Activated naive CD4-positive, alpha-beta T cell treated with anti-CD3 and anti-CD28 coated beads for 36 hours (primary cell): Measurements from ENCODE around the gene LYSMD4. TPM values are rescaled to one million over a fixed set of nuclear protein-coding genes. Genes with fewer than 3 reads are reported as not detected.
"Not testable (repeated sequence)": the region's sequence is repeated elsewhere in the genome, so short reads cannot be mapped to it uniquely, and the experiment has no call there.

Experiments used
- CTCF ChIA-PET: fragments of 350-600 bp; sonication (Branson Sonifier 250); formaldehyde crosslinking; loops from one replicate; lab custom pipeline; 2021; ENCODE audit warnings: antibody characterized with exemption; lab: Charles Lee
- DNase-seq: peaks from one replicate; pipeline ENCODE4 v3.0.0-alpha.2; 2020
- H3K27ac Mint-ChIP-seq: one replicate; pipeline ENCODE4 v1.8.0; 2021; ENCODE audit warnings: mild to moderate bottlenecking, mixed read lengths
- H3K27me3 Mint-ChIP-seq: one replicate; pipeline ENCODE4 v1.8.0; 2021; ENCODE audit warnings: low read depth, mixed read lengths
- H3K36me3 Mint-ChIP-seq: one replicate; pipeline ENCODE4 v1.8.0; 2021; ENCODE audit warnings: low read depth, mixed read lengths
- H3K4me1 Mint-ChIP-seq: one replicate; pipeline ENCODE4 v1.8.0; 2021; ENCODE audit warnings: low read depth, mixed read lengths
- H3K4me3 Mint-ChIP-seq: one replicate; pipeline ENCODE4 v1.8.0; 2021; ENCODE audit warnings: mild to moderate bottlenecking, moderate library complexity, mixed read lengths
- H3K9me3 Mint-ChIP-seq: one replicate; pipeline ENCODE4 v1.8.0; 2021; ENCODE audit warnings: mixed read lengths
- intact Hi-C: fragments of 100-400 bp; cut with micrococcal nuclease; formaldehyde crosslinking; loops from one replicate; pipeline ENCODE4 v1.15.1; 2023
- total RNA-seq, 2 experiments: library from RNA; stranded (reverse); gene quantifications; one replicate each; pipeline ENCODE4 v1.2.3, GENCODE V29; 2021

The LYSMD4 gene
- total RNA-seq, 2 experiments from 2014 or later = 4.9 TPM

GRCh38 chr15:99744142-99744541, 10.9 kb upstream of the LYSMD4 start:
- intact Hi-C loops = no loop called here
- no peaks in the 10 kb centered on the region for H3K27me3 Mint-ChIP-seq
- no peaks in the 10 kb centered on the region for H3K4me1 Mint-ChIP-seq
- DNase-seq = no peak
- no peak overlapping the region for H3K27ac Mint-ChIP-seq
- H3K9me3 Mint-ChIP-seq = no peaks in the 10 kb centered on the region
- H3K36me3 Mint-ChIP-seq = no peaks in the 10 kb centered on the region
- H3K4me3 Mint-ChIP-seq = no peak overlapping the region
- CTCF ChIA-PET = interaction anchor here (1.0 kb wide), 1 partner anchor 12 kb away, joined by 3 read pairs; no protein-coding TSS in a partner anchor

DNA sequence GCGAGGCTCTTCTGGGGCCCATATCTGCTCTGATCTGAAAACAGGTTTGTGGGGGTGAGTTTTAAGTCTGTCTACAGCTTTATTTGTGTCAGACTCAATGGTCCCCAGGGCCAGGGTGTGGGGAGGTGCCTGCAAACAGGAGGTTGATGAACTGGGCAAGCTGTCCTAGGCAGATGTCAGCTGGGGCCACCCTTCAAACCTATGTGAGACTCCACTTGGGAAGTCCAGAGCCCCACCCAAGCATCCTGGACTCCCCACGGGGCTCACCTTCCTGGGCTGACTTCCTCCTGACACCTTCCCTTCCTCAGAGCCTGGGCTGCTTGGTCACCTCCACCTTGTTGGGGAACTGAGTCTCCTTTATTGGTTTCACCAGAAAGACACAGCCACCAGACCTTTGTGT, 8.6 kb upstream of the LYSMD4 start:
- Mint-ChIP-seq H3K9me3 (no peaks in the 10 kb centered on the region), H3K4me1 (peaks cover 3% of the 10 kb centered on the region), H3K36me3 (no peaks in the 10 kb centered on the region), H3K27me3 (no peaks in the 10 kb centered on the region), H3K4me3 (no peak overlapping the region), H3K27ac (no peak overlapping the region)
- CTCF ChIA-PET = no interaction called here
- no peak for DNase-seq
- intact Hi-C loops = no loop called here

DNA sequence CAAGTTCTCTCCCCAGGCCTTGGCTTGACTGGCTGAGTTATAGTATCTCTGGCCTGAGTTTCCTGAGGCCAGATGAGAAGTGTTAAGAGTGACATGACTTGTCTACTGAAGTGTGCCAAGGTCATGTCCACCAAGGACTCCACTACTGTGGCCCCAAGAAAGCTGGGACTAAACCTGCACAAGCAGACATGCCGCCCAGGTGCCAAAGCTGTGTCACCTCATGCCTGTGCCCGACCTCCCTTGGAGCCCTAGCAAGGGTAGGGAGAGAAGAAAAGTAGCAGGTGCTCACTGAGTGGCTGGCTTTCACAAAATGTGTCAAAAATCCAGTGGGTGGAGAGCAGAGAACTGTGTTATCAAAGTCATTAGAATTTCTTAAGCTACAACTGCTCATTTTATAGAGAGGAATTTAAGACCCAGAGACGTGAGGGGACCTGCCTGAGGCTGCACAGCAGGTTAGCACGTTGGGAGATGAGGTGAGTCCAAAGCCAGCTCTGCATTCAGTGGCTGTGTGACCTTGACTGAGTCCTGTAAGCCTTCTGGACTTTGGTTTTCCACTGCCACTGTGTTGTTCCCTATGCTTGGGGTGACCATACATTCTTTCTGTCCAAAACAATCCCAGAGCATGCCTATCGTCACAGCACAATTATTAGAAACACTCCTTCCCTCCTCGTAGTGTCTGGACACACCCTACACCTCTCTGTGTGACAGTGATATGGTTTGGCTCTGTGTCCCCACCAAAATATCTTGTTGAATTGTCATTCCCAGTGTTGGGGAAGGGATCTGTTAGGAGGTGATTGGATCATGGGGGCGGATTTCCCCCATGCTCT, 5.0 kb upstream of the LYSMD4 start:
- peaks cover 9% of the 10 kb centered on the region for H3K4me1 Mint-ChIP-seq
- no peak for DNase-seq
- H3K9me3 Mint-ChIP-seq = no peaks in the 10 kb centered on the region
- no peak overlapping the region for H3K4me3 Mint-ChIP-seq
- no peak overlapping the region for H3K27ac Mint-ChIP-seq
- no peaks in the 10 kb centered on the region for H3K36me3 Mint-ChIP-seq
- intact Hi-C loops = loop anchor here (10.0 kb wide), 1 partner anchor 597 kb away; no protein-coding TSS in a partner anchor
- no peaks in the 10 kb centered on the region for H3K27me3 Mint-ChIP-seq
- CTCF ChIA-PET = interaction anchor here (0.7 to 2.9 kb wide), 3 partner anchors 18 to 441 kb away, joined by 3 to 8 read pairs (median 7); no protein-coding TSS in a partner anchor

DNA sequence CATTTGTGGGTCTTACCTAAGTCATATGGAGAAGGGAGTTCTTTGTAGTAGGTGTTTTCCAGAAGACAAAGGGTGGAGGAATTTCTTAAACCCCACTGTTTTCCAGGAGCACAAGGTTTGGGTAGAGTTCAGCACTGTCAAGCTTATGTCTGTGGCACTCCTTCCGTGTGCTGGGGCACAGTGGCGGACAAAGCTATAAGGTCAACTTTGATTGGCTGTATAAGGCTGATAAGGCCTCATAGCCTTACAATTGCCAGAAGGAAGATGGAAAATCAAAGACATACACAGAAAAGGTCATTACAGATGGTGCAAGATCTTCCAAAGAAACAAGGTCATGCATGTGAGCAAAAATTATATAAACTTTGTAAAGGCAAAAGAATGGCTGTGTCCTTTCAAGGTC, 3.5 kb upstream of the LYSMD4 start:
- peaks cover 17% of the 10 kb centered on the region for H3K4me1 Mint-ChIP-seq
- H3K9me3 Mint-ChIP-seq = no peaks in the 10 kb centered on the region
- no peak overlapping the region for H3K27ac Mint-ChIP-seq
- DNase-seq = no peak
- no peaks in the 10 kb centered on the region for H3K27me3 Mint-ChIP-seq
- CTCF ChIA-PET = interaction anchor here (2.5 to 2.9 kb wide), 2 partner anchors 20 to 32 kb away, joined by 7 to 8 read pairs; no protein-coding TSS in a partner anchor
- intact Hi-C loops = loop anchor here (10.0 kb wide), 1 partner anchor 598 kb away; no protein-coding TSS in a partner anchor
- no peak overlapping the region for H3K4me3 Mint-ChIP-seq
- H3K36me3 Mint-ChIP-seq = no peaks in the 10 kb centered on the region

DNA sequence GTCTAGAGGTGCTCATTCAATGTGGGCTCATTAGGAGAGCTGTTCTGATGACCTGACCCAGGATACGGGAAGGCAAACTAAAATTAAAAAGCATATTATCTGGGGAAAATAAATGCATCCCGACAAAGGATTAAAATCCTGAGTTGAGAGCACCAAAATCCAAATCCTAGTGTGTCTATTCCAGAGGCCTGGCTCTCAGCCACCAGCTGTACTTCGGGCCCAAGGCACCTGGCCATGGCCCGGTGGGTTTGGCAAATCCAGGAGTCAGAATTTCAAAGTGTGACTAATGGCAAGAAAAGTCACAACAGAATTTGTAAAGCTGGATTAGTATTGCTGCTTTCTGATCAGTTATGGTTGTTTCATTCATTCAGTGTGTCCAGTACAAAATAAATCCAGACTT, 2.6 kb upstream of the LYSMD4 start:
- H3K4me3 Mint-ChIP-seq = no peak overlapping the region
- H3K4me1 Mint-ChIP-seq = peaks cover 21% of the 10 kb centered on the region
- CTCF ChIA-PET = interaction anchor here (2.5 kb wide), 1 partner anchor 31 kb away, joined by 7 read pairs; no protein-coding TSS in a partner anchor
- no peak overlapping the region for H3K27ac Mint-ChIP-seq
- H3K27me3 Mint-ChIP-seq = no peaks in the 10 kb centered on the region
- intact Hi-C loops = loop anchor here (10.0 kb wide), 1 partner anchor 599 kb away; no protein-coding TSS in a partner anchor
- H3K9me3 Mint-ChIP-seq = no peaks in the 10 kb centered on the region
- no peak for DNase-seq
- peaks cover 3% of the 10 kb centered on the region for H3K36me3 Mint-ChIP-seq

DNA sequence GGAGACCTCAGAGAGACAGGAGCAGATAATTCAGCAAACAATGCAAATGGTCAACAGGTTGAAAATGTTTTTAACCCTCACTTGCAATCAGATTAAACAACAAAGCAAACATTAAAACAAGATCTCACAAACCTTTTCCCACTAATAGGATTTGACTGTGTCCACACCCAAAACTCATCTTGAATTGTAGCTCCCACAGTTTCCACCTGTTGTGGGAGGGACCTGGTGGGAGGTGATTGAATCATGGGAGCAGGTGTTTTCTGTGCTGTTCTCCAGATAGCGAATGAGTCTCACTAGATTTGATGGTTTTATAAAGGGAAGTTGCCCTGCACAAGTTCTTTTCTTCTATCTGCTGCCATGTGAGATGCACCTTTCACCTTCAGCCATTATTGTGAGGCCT, 1.3 kb upstream of the LYSMD4 start:
- CTCF ChIA-PET = interaction anchor here (1.6 kb wide), 1 partner anchor 22 kb away, joined by 4 read pairs; no protein-coding TSS in a partner anchor
- intact Hi-C loops = loop anchor here (5.0 to 10.0 kb wide), 2 partner anchors 193 to 600 kb away; no protein-coding TSS in a partner anchor
- no peaks in the 10 kb centered on the region for H3K27me3 Mint-ChIP-seq
- peaks cover 26% of the 10 kb centered on the region for H3K4me1 Mint-ChIP-seq
- peak overlapping the region; percentile 3 for H3K27ac Mint-ChIP-seq
- peak overlapping the region; percentile 38 for H3K4me3 Mint-ChIP-seq
- DNase-seq = no peak
- H3K9me3 Mint-ChIP-seq = no peaks in the 10 kb centered on the region
- H3K36me3 Mint-ChIP-seq = peaks cover 3% of the 10 kb centered on the region

DNA sequence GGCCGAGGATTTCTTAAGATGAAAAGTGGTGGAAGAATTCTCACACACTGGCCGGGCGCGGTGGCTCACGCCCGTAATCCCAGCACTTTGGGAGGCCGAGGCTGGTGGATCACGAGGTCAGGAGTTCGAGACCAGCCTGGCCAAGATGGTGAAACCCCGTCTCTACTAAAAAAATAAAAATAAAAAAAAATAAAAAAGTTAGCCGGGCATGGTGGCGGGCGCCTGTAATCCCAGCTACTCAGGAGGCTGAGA, 729 bp upstream of the LYSMD4 start:
- peaks cover 26% of the 10 kb centered on the region for H3K4me1 Mint-ChIP-seq
- not testable (repeated sequence) for DNase-seq, H3K36me3 Mint-ChIP-seq, H3K9me3 Mint-ChIP-seq, H3K27me3 Mint-ChIP-seq
- peak overlapping the region; percentile 81 for H3K4me3 Mint-ChIP-seq
- intact Hi-C loops = loop anchor here (5.0 to 10.0 kb wide), 2 partner anchors 193 to 601 kb away; no protein-coding TSS in a partner anchor
- H3K27ac Mint-ChIP-seq = peak overlapping the region; percentile 86
- CTCF ChIA-PET = interaction anchor here (1.2 to 2.1 kb wide), 3 partner anchors 22 to 462 kb away, joined by 4 to 16 read pairs (median 5); no protein-coding TSS in a partner anchor

- H3K9me3 Mint-ChIP-seq = no peaks in the 10 kb centered on the region
- H3K27ac Mint-ChIP-seq = no peak overlapping the region
- CTCF ChIA-PET = interaction anchor here (0.6 to 2.1 kb wide), 7 partner anchors 9 to 460 kb away, joined by 3 to 16 read pairs (median 4); no protein-coding TSS in a partner anchor
- peak overlapping the region; percentile 70 for H3K4me3 Mint-ChIP-seq
- H3K36me3 Mint-ChIP-seq = peaks cover 4% of the 10 kb centered on the region
- H3K4me1 Mint-ChIP-seq = peaks cover 22% of the 10 kb centered on the region
- peak; percentile 34 for DNase-seq
- intact Hi-C loops = loop anchor here (1.0 to 10.0 kb wide), 7 partner anchors 12 to 602 kb away; partner anchors contain the start of genes LRRC28 and MEF2A
- no peaks in the 10 kb centered on the region for H3K27me3 Mint-ChIP-seq
These were observed 428 bp downstream of the LYSMD4 start for GRCh38 chr15:99732751-99733267.

DNA sequence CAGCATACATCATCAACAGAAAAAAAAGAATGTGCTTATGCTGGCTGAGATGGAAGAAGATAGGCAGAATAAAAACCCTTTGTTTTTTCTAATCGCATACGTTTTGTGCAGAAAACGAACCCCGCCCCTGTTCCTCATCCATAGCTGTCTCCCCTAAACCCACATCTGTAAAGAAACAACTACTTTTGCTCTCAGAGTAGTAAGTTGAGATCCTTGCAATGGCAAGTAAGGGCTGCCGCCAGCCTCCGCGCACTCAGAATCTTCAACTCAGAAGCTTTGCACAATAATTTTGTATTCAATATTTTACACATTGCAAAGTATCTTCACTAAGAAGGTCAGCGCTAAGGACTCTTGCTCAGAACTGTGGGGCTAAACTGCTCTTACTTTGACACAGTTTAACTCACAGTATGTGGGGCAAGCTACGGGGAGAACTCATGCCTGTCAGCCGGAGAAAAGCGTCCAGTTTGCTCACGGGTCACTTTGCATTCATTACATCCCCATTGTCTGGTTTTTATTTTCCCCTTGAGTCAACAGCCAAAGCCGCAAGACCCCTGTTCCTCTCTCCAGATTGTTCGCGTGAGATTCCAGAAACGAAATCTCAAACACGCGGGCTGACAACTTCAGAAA, 1.0 kb downstream of the LYSMD4 start:
- Mint-ChIP-seq H3K4me1 (peaks cover 22% of the 10 kb centered on the region), H3K9me3 (no peaks in the 10 kb centered on the region), H3K4me3 (peak overlapping the region; percentile 70)

DNA sequence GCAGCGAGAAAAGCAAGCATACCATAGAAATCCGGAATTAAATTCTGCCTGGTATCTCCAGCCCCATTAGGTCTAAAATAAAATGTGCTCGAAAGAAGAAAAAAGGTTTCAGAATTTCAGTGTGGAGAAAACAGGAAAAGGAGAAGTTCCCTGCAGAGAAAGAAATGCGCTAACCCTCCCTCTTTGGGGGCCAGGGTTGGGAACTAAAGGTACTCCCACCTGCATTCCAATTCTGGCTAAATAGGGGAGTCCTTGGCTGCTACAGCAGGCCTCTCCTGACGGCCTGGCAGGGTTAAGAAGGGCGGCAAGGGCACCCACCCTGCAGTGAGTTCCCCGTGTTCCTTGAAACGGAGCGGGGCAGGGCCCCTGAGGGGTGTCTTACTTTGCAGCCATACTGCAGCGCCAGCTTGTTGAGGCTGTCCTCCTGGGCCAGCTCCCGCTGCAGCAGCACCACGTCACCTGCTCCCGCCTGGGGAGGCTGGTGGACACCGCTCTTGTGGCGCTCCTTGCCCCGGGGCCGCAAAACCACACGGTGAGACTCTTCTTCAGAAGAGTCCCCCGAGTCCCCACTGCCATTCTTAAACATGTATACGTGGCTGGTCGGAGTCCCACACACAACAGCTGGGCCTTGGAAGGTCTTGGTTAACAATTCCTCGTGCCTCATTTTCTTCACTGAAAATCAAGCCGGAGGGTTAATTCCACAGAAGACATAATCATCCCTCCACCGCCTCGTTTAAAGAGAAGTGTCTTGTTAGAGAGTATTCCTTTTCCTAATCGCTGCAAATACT, 1.7 kb downstream of the LYSMD4 start:
- Mint-ChIP-seq H3K27ac (no peak overlapping the region), H3K9me3 (no peaks in the 10 kb centered on the region)
- CTCF ChIA-PET = interaction anchor here (1.2 to 2.1 kb wide), 2 partner anchors 27 kb away, joined by 4 to 16 read pairs; no protein-coding TSS in a partner anchor

More for the DNA sequence above, 1.0 kb downstream of the LYSMD4 start:
- peaks cover 6% of the 10 kb centered on the region for H3K36me3 Mint-ChIP-seq
- H3K27me3 Mint-ChIP-seq = no peaks in the 10 kb centered on the region
- intact Hi-C loops = loop anchor here (2.0 to 10.0 kb wide), 3 partner anchors 167 to 603 kb away; partner anchors contain the start of gene MEF2A
- DNase-seq = no peak
- H3K27ac Mint-ChIP-seq = no peak overlapping the region
- CTCF ChIA-PET = interaction anchor here (0.6 to 2.1 kb wide), 3 partner anchors 11 to 247 kb away, joined by 3 to 16 read pairs (median 4); no protein-coding TSS in a partner anchor

DNA sequence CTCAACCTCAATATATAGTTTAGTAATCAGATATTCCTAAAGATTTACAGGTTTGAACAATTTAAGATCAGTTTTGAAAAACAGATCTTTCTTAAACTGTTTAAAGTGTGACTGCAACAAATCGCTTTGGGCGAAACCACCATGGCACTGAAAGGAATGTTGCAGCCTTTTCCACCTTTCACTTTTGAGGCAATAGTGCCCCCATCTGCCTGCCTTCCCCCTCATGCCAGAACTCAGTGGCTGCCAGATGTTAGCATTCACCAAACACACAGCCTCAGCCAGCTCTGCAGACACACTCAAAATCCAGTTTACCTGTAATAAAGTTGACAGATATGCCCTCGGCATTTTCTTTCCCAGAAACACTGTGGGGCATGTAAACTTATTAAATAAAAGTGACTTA, 3.3 kb downstream of the LYSMD4 start:
- peak; percentile 48 for DNase-seq
- CTCF ChIA-PET = interaction anchor here (1.1 to 1.9 kb wide), 6 partner anchors 17 to 458 kb away, joined by 3 to 6 read pairs (median 4); no protein-coding TSS in a partner anchor
- intact Hi-C loops = loop anchor here (1.0 to 10.0 kb wide), 4 partner anchors 197 to 629 kb away; partner anchors contain the start of gene SYNM
- Mint-ChIP-seq H3K4me1 (peaks cover 22% of the 10 kb centered on the region), H3K27me3 (no peaks in the 10 kb centered on the region), H3K4me3 (no peak overlapping the region), H3K27ac (no peak overlapping the region), H3K9me3 (no peaks in the 10 kb centered on the region), H3K36me3 (peaks cover 6% of the 10 kb centered on the region)

More for the DNA sequence above, 1.7 kb downstream of the LYSMD4 start:
- Mint-ChIP-seq H3K4me1 (peaks cover 22% of the 10 kb centered on the region), H3K27me3 (no peaks in the 10 kb centered on the region), H3K36me3 (peaks cover 6% of the 10 kb centered on the region), H3K4me3 (peak overlapping the region; percentile 70)
- intact Hi-C loops = loop anchor here (2.0 to 10.0 kb wide), 3 partner anchors 167 to 603 kb away; partner anchors contain the start of gene MEF2A
- no peak for DNase-seq
